Measurements from ENCODE around the gene BAX.

The BAX gene

GRCh38 chr19:48963371-48964204, 8.9 kb downstream of the BAX start:
- DNase-seq, result peak in 13 of 14 donors; percentile 17 to 80 (median 67)

- peak in 6 of 14 donors; percentile 37 to 71 (median 54) for DNase-seq
Measured at GRCh38 chr19:48964205-48965039, 9.7 kb downstream of the BAX start.

GRCh38 chr19:48965040-48965805, 10.5 kb downstream of the BAX start, which contains the start of gene FTL:
TSS of gene FTL (plus strand) at chr19:48965309. CDS start at chr19:48965508, 199 bp downstream.
- peak; percentile 69 to 98 (median 96) for DNase-seq

- DNase-seq, result peak; percentile 20 to 91 (median 82)
Measured at GRCh38 chr19:48965806-48966540, 11.3 kb downstream of the BAX start.

- peak in 4 of 14 donors; percentile 26 to 37 (median 36) for DNase-seq
Measured at GRCh38 chr19:48966541-48967345, 12.1 kb downstream of the BAX start.

- DNase-seq, result peak in 10 of 14 donors; percentile 22 to 75 (median 58)
Measured at GRCh38 chr19:48967346-48968178, 12.9 kb downstream of the BAX start.

- DNase-seq, result no peak
Measured at GRCh38 chr19:48968179-48968661, 13.5 kb downstream of the BAX start.

GRCh38 chr19:48968813-48969218, 14.1 kb downstream of the BAX start:
- peak in 1 of 14 donors; percentile 12 for DNase-seq

GRCh38 chr19:48969276-48970138, 14.8 kb downstream of the BAX start:
- DNase-seq, result no peak

- DNase-seq, result no peak
Measured at GRCh38 chr19:48970139-48970766, 15.6 kb downstream of the BAX start.

- peak in 10 of 14 donors; percentile 19 to 71 (median 44) for DNase-seq
Measured at GRCh38 chr19:48970923-48971395, 16.3 kb downstream of the BAX start.

- peak in 2 of 14 donors; percentile 4 to 52 for DNase-seq
Measured at GRCh38 chr19:48975947-48976847, 21.5 kb downstream of the BAX start.

GRCh38 chr19:48977061-48977460, 22.4 kb downstream of the BAX start:
- no peak for DNase-seq

- DNase-seq, result no peak
Measured at GRCh38 chr19:48982280-48982679, 27.6 kb downstream of the BAX start.

GRCh38 chr19:48985711-48986110, 31.0 kb downstream of the BAX start:
- no peak for DNase-seq

- DNase-seq, result no peak
Measured at GRCh38 chr19:48986211-48986610, 31.5 kb downstream of the BAX start.

GRCh38 chr19:48987323-48987722, 32.6 kb downstream of the BAX start:
- DNase-seq, result no peak
